ENCODE data around the gene HSD17B14.
"Not testable (repeated sequence)": the region's sequence is repeated elsewhere in the genome, so short reads cannot be mapped to it uniquely, and the experiment has no call there.

HSD17B14 gene

DNA sequence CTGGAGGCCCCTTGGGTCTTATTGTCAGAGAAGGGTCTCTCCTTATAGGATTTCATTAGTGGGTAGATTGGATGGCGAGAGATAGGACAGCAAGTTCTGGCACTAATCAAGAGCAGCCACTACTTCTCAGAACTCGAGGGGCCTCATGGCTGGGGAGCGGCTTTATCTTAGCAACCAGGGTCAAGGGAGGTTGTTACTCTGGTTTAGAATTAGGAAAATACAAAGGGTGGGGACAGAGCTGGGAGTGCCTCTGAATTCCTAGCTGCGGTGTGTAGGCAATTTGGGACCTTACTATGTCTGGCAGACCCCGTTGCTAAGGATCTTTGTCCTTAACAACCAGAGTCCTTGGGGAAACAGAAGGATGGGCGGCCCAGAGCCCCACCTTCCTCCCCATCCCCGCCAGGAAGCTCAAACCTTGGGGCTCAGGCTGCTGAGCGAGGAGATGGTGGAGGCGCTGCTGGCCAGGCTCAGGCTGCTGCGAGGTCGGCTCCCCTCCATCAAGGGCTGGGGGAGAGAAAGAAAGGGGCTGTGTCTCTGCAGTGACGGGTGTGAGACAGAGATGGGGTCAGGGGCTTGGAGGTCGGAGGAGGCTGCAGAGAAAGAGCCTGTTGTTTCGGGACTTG lies 30.9 kb upstream of the HSD17B14 start:
- DNase-seq = no peak

DNA sequence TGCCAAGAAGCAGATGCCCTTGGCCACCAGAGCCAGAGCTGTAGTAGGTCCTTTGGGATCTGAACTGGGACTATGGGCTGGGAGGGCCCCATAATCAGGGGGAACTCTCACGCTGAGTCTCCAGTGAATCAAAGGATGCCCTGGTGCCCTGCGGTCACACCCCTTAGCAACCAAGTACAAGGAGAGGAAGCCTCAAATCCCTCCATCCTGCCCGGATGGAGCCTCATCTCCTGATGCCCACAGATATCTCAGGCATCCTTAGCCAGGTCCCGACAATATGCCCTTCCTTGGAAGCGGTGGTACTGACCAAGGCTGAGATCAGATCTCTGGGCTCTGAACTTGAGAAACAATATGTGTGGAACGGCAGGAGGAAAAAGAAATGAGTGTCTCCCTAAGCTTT lies 30.4 kb upstream of the HSD17B14 start:
- no peak for DNase-seq

DNA sequence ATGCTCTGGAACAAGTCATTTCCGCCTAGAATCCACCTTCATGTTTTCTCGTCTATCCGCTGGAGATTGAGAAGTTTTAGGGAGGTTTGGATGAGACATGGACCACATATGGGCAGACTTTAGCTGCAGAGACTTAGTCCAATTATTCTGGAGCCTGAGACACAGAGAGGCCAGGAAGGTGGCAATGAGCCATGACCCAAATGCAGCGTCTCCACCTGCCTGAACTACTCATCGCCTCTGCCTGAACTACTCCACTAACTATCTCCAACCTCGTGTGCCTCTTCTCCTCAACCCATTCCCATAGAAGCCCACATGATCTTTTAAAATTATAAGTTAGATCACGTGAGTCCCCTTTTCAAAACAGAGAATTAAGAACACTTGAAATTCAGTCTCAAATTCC lies 26.5 kb upstream of the HSD17B14 start:
- DNase-seq = no peak

DNA sequence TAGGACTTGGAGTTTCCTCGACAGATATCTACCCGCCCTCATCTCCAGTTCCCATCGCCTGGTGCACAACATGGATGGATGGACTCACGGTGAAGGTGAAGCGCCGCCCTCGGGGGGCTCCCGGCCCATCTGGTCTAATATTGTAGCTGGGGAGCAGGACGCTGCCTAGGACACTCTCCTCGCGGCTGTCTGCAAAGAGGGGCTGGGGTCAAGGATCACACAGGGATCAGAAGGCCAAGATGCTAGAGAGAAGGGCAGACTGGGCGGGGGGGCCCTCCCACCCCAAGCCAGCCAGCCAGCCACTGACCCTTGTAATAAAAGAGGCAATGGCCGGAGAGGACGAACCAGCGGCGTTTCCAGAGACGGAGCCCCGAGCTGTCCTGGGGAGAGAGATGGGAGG lies 25.0 kb upstream of the HSD17B14 start:
- no peak for DNase-seq

DNA sequence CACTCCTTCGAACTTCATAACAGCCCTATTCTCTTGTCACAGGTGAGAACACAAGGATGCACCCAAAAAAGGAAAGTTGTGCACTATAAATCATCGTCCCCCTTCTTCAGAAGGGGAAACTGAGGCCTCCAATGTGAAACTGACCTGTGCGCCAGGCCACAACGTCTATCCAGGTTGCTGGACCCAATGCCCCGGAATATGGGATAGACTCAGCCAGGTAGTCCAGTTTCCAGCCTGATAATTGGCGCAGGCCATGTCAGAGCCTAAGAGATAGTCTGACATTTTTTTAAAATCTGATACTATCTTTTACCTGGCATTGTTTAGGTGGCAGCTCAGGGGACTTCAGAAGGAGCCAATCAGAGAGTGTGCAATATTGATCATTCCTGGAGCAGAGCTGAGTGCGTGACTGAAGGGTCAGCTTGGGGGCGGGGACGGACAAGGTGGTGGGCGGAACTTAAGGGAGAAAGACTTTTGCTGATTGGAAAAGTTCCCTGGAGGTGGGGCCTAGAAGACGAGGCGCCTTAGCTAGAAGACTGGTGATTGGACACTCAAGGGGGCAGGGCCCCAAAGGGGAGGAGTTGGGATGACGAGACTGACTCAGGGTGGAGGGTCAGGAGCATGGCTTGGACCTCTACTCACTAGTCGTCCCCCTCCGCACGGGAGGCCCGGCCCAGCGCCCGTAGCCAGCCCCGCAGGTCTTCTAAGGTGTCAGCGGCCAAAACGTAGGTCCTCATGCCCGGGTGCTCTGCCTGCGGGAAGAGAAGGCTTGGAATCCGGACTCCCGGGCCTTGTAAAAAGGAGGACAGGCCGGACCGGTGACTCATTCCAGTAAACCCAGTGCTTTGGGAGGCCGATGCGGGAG lies 23.7 kb upstream of the HSD17B14 start:
- no peak for DNase-seq

DNA sequence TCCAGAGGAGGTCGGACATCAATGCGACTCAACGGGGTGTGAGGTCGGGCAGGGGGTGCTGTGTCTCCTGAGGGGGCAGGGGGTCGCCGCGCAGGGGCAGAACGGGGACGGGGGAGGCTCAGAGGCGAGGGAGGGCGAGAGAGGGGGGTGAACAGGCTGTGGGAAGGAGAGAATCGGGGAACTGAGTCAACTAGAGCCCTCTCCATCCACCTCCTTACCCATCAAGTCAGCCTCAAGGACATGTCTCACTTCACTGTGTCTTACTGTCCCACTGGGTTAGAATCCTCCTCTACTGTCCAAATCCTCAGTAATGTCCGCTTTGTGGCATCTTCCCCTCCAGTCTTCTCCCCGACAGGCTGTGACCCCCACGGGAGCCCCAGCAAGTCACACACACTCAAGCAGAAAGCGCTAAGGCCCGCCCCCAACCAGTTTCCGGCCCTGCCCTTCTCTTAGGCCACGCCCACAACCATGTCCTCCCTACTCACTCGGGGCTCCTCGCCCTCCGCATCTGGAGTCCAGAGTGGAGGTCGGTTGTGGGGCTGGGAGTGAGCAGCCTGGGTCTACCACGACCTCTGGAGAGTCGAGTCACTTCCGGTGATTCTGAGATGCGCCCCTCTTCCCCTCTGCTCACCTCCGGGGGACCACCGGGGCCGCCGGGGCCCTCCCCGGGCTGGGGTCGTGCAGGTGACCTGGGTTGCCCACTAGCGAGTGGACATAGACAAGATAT lies 22.9 kb upstream of the HSD17B14 start:
- DNase-seq = no peak

DNA sequence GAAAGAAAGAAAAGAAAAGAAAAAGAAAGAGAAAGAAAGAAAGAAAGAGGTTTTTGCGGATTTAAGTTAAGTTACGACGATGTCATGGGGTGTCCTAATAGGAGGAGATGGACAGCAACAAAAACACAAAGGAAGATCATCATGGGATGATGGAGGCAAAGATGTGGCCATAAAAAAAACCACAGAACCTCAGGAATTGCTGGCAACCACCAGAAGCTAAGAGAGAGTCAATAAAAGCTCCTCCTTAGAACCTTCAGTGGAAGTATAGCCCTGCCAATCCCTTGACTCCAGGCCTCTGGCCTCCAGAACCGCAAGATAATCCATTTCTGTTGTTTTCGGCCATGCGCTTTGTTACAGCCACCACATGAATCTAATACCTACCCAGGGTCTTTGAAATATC lies 20.6 kb upstream of the HSD17B14 start:
- peak; percentile 24 for DNase-seq

DNA sequence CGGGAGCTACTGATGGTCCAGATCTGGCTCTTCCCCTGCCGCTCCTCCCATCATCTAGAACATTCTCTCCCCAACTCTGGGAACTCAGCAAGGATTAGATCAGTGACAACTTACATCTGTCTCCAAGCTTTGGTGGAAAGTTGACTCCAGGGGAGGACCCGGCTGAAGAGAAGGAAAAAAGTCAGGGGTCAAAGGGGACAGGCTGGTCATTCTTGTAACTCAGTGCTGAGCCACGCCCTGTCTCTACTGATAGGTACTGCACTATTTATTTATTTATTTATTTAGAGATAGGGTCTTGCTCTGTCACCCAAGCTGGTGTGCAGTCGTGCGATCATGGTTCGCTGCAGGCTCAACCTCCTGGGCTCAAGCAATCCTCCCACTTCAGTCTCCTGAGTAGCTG lies 17.8 kb upstream of the HSD17B14 start:
- DNase-seq = no peak

DNA sequence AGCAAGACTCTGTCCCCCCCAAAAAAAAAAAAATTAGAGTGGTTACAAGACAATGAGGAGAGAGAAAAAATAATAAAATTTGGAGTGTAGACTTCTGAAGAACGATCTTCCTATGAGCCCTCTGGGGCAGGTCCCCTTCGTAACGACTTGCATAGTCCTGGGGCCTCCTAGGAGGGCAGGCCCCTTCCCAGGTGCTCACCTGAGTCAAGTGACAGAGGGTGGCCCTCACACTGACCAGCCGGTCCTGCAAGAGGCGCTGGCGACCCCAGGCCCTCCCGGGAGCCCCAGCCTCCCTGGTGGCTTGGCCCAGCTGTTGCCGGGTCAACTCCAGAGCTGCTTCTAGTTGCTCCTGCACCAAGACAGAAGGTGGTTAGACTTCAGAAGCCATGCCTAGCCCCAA lies 17.2 kb upstream of the HSD17B14 start:
- no peak for DNase-seq

DNA sequence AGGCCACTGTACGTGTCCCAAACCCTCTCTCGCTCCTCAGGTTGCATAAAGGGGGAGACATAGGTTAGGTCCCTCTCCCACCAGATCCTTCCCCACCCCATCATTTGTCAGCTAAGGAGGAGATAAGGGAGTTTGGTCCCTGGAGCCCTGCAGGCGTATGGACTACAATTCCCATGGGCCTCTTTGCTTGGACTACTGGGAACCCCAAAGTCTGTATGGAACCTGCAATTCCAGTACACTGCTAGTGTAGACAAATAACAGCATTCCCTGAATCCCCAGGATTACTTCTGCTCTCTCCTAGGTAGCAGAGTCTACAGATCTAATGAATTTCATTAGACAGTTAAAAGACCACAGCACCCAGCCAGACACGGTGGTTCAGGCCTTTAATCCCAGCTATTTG lies 16.0 kb upstream of the HSD17B14 start:
- no peak for DNase-seq

DNA sequence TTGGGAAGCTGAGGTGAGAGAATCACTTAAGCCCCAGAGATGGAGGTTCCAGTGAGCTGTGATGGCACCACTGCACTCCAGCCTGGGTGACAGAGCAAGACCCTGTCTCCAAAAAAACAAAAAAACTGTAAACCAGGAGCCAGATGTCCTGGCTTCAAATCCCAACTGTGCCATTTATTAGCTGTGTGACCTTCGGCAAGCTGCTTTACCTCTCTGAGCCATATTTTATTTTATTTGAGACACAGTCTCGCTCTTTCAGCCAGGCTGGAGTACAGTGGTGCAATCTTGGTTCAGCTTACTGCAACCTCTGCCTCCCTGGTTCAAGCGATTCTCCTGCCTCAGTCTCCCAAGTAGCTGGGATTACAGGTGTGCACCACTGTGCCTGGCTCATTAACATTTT lies 10.4 kb upstream of the HSD17B14 start:
- DNase-seq = not testable (repeated sequence)

DNA sequence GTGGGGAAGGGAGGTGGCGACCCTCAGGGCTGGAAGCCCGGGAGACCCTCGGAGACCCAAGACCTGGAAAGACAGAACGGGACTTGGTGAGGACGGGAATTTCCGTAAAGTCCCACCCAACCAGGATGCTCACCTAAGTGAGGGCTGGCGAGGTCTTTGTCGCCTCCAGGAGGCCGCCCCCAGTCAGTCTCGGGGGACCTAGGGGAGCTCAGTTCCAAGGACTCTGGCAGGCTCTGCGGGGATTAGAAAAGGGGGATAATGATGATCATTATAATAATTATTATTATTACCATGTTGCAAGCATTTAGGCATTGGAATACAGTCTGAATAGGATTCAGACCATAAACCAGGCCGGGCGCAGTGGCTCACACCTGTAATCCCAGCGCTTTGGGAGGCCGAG lies 9.1 kb upstream of the HSD17B14 start:
- no peak for DNase-seq

DNA sequence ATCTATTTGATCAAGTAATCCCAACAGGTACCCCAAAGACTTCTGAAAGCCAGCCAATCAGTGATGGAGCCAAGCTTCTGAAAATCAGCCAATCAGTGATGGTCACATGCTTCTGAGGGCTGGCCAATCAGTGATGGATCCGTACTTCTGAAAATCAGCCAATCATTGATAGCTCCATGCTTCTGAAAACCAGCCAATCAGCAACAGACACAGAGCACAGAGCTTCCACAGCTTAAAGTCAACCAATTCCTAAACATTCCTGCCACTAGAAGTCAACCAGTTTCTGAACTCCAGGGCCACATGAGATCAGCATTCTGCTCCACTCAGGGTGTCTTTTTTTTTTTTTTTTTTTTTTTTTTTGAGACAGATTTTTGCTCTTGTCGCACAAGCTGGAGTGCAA lies 8.2 kb upstream of the HSD17B14 start:
- peak; percentile 44 for DNase-seq

DNA sequence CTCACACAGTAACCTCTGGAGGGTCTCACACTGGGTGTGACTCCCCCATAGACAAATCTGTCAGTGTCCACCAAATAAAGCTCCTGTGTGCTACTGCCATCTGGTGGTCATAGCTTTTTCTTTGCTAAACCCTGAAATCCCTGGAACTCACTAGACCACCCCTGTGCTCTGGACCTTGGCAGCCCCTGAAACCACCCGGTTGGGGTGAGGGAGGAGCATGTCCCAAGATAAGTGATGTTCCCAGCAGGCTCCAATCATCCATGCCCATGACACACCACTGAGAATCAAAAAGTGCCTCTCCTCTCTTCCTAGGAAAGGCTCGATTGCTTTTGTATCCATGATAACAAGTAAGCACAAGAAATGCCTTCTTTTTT lies 6.5 kb upstream of the HSD17B14 start:
- DNase-seq = peak; percentile 26

DNA sequence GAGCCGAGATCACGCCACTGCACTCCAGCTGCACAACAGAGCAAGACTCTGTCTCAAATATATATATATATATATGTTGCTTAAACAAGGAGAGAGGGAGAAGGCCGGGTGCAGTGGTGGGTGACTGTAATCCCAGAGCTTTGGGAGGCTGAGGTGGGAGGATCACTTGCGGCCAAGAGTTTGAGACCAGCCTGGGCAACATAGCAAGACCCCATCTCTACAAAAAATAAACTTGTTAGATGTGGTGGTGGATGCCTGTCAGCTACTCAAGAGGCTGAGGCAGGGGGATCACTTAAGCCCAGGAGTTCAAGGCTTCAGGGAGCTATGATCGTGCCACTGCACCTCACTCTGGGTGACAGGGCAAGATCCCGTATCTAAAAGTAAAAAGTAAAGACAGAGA lies 5.3 kb upstream of the HSD17B14 start:
- no peak for DNase-seq

DNA sequence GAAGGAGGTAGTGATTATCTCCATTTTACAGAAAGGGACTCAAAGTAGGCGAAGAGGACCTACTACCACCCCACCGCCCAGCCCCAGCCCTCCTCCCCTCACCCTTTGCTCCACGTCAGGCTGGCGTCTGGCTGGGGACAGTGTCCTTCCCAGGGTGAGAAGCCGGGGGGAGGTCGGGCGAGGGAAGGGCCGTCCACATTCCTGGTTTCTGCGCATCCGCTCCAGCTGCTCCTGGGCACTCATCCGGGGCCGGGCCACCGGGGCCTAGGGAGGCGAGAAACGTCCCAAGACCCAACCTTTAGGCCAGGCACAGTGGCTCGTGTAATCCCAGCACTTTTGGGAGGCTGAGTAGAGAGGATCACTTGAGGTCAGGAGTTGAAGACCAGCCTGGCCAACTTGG lies 4.8 kb upstream of the HSD17B14 start:
- no peak for DNase-seq

DNA sequence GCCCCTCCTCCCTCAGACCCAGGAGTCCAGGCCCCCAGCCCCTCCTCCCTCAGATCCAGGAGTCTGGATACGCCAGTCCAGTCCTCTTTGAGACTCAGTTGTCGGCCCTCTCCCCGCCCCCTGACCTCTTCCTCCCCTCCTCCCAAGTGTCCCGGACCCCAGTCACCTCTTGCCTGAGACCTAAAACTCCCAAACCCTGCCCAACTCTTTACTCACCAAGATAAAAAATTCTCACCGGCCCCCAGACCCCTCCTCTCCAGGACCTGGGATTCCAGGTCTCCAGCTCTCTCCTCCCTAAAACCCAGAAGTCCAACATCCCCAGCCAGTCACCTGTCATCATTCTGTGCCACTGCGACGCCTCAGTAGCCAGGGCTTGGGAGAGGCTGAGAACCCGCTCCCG lies 1.4 kb upstream of the HSD17B14 start:
- no peak for DNase-seq

DNA sequence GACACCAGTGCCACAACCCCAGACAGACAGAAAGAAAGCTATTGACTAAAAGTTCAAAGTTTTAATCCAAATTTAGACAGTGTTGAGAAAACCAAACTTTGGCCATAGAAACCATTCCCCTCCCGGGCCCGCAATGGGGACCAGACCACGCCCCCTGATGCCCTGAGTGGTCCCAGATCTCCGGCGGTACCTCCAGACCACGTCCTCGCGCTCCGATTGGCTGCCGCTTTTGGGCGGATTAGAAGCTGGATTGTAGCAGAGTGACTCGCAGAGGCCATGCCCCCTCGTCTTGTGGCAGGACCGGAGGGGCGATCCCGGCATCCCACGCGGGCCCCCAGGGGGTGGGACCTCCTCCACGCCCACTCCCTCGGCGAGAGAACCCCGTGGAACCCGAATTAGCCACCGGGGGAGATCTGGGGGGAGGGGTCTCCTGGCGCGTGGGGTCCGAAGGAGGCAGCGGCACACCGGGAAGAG lies 797 bp upstream of the HSD17B14 start:
- DNase-seq = peak; percentile 69

DNA sequence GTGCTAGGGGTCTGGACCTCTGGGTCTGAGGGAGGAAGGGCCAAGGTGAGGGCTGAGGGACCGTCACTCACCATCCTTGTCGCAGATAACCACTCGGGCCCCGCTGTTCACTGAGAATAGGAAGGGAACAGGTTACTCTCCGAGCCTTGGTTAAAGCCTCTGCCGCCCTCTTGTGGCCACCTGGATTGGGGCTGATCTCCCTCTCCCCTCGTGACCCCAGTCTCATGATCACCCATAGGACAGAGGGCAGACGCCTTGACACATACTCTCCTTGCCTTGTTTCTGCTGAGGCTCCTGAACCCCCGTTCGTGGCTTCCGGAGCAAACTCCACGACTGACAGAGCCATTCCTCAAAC lies 580 bp downstream of the HSD17B14 start:
- DNase-seq = peak; percentile 81

DNA sequence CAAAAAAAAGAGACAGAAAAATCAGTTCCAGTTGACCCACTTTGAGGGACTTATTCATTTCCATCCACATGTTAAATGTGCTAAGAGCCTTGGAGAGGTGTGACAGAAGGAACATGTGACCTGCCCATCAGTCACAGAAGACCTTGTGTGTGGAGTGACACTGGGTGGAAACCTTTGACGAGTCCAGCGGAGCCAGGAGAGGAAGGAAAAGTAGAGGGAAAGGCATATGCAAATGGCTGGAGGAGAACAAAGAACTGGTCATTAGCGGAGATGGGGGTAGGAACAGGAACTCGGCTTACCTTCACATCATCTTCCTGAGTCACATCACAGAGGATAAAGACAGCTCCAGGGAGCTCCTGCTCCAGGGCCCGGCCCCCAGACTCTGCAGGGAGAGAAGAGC lies 2.3 kb downstream of the HSD17B14 start:
- DNase-seq = no peak

DNA sequence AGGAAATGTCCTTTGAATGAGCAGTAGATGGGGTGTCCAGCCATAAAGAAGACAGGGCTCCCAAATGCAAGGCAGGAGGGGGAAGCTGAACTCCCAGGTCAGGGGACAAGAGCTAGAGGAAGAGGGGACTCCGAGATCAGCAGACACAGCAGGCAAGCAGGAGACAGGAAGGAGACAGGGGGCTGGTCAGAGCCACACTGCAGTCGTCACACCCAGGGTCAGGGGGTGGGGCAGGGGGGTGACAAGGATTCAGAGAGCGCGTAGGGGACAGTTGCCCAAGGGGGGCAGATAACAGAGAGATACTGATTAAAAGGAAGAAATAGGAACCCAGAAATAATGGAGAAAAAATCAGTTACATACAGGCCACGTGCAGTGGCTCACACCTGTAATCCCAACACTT lies 3.2 kb downstream of the HSD17B14 start:
- DNase-seq = no peak

DNA sequence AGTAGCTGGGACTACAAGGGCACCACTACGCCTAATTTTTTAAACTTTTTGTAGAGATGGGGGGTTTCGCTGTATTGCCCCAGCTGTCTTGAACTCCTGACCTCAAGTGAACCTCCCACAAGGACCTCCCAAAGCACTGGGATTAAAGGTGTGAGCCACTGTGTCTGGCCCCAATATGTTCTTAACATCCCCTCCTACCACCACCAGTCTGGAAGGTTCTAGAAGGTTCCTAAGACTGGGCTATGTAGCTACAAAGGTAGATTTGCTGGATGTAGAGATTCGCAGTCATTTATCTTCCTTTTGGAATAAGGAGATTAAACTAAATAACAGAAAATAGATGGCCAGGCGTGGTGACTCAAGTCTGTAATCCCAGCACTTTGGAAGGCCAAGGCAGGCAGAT lies 5.3 kb downstream of the HSD17B14 start:
- no peak for DNase-seq

DNA sequence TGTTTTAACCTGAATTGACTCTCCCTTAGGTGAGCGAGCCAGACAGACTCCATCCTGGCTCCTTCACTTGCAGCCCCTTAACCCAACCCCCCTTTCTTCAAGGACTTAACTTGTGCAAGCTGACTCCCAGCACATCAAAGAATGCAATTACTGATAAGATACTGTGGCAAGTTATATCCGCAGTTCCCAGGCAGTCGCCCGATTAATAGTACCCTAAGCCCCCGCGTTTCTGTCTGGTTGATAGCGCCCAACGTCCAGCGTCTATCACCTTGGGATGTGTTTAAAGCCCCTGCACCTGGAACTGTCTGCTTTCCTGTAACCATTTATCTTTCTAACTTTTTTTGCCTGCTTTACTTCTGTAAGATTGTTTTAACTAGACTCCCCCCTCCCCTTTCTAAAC lies 6.2 kb downstream of the HSD17B14 start:
- DNase-seq = no peak

DNA sequence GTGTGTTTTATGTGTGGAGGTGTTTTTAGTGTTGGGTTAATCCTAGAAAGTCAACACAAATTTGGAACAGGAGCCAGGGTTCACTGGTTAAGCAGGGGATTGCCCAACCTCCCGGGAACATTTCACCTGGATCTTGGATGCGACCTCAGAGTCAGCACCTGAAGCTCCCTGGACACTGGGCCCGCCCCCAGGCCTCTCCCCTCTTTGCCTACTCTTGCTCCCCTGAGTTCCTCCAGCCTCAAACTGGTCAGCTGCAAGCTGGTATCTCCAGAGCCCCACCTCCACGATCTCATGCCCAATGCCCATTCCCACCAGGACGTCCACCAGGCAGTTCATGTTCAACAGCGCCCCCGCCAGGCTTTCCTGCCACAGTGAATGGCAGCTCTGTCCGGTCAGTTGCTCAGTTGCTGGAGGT lies 9.7 kb downstream of the HSD17B14 start:
- DNase-seq = no peak

All from MV-4-11 (cell line).